SU-DHL-6 (cell line): Measurements from ENCODE around the gene TMEM106A.

ENCODE experiments used
- H2AFZ ChIP-seq: fragments of 200-600 bp; sonication (generic); 2 replicates; pipeline ENCODE4 v1.6.1; 2014; ENCODE audit warnings: low read depth, mild to moderate bottlenecking, moderate library complexity, mixed read lengths, antibody characterized with exemption, low read length; ENCODE audit not compliant: severe bottlenecking
- H3F3A ChIP-seq: fragments of 200-600 bp; shearing (Covaris generic); 2 replicates; pipeline ENCODE4 v1.6.0; 2016; ENCODE audit warnings: antibody characterized with exemption, mild to moderate bottlenecking; ENCODE audit not compliant: insufficient read depth
- H3K27ac ChIP-seq: fragments of 200-600 bp; sonication (generic); 2 replicates; pipeline ENCODE4 v1.5.1; 2016; ENCODE audit warnings: low read depth, mild to moderate bottlenecking, low read length, moderate library complexity, mixed read lengths
- H3K27me3 ChIP-seq: fragments of 200-600 bp; sonication (generic), shearing (Covaris generic); 2 replicates; pipeline ENCODE4 v1.6.0; 2014; ENCODE audit warnings: mild to moderate bottlenecking, low read length
- H3K36me3 ChIP-seq: fragments of 200-600 bp; sonication (generic); 2 replicates; pipeline ENCODE4 v1.6.1; 2014; ENCODE audit warnings: mild to moderate bottlenecking, low read length, mixed read lengths
- H3K4me2 ChIP-seq: fragments of 300-600, 200-600 bp; shearing (Covaris generic), sonication (generic); 2 replicates; pipeline ENCODE4 v1.6.0; 2014; ENCODE audit warnings: low read length, low read depth, mild to moderate bottlenecking; ENCODE audit not compliant: poor library complexity, severe bottlenecking
- H3K4me3 ChIP-seq: fragments of 200-600 bp; sonication (generic); 2 replicates; pipeline ENCODE4 v1.5.1; 2014; ENCODE audit warnings: antibody characterized with exemption, low read length, mild to moderate bottlenecking, mixed read lengths; ENCODE audit not compliant: insufficient read depth, poor library complexity, severe bottlenecking
- H3K79me2 ChIP-seq: fragments of 200-600 bp; sonication (generic); 2 replicates; pipeline ENCODE4 v1.6.1; 2014; ENCODE audit warnings: mild to moderate bottlenecking, low read length, moderate library complexity; ENCODE audit not compliant: insufficient read depth
- H3K9ac ChIP-seq: fragments of 200-600 bp; sonication (generic); 2 replicates; pipeline ENCODE4 v1.7.0; 2014; ENCODE audit warnings: mild to moderate bottlenecking, low read length
- H3K9me2 ChIP-seq: fragments of 200-600 bp; sonication (generic); replicated peaks from 2 replicates; pipeline ENCODE4 v1.6.1; 2014; ENCODE audit warnings: low read length; ENCODE audit not compliant: insufficient read depth
- H3K9me3 ChIP-seq: fragments of 200-600 bp; sonication (generic); 2 replicates; pipeline ENCODE4 v1.6.1; 2014; ENCODE audit warnings: low read length, mixed read lengths; ENCODE audit not compliant: insufficient read depth
- H4K20me1 ChIP-seq: fragments of 200-600 bp; sonication (generic); 2 replicates; pipeline ENCODE4 v1.6.1; 2014; ENCODE audit warnings: low read depth, mild to moderate bottlenecking, antibody characterized with exemption, low read length, moderate library complexity, mixed read lengths
- CTCF ChIP-seq: fragments of 200-600 bp; sonication (generic); IDR thresholded peaks from one replicate; pipeline ENCODE4 v1.5.1; 2017; ENCODE audit warnings: antibody characterized with exemption, mild to moderate bottlenecking, low read length, moderate library complexity; ENCODE audit not compliant: insufficient read depth, poor library complexity, severe bottlenecking
- EZH2phosphoT487 ChIP-seq: fragments of 200-600 bp; sonication (generic), shearing (Covaris generic); conservative IDR thresholded peaks from 2 replicates; pipeline ENCODE4 v1.6.1; 2018; ENCODE audit warnings: mild to moderate bottlenecking, antibody characterized with exemption, low read length, moderate library complexity, mixed read lengths

TMEM106A gene

GRCh38 chr17:43215341-43215740 lies 3.7 kb downstream of the TMEM106A start:
- Histone ChIP-seq H3K4me2 (no peak overlapping the region), H3K36me3 (no peaks in the 10 kb centered on the region), H3K27ac (no peak overlapping the region), H3K79me2 (no peaks in the 10 kb centered on the region), H2AFZ (no peak overlapping the region), H3K9me3 (no peaks in the 10 kb centered on the region), H4K20me1 (no peaks in the 10 kb centered on the region), H3K27me3 (no peaks in the 10 kb centered on the region), H3F3A (peaks cover 6% of the 10 kb centered on the region), H3K9me2 (no peaks in the 10 kb centered on the region), H3K9ac (no peak overlapping the region), H3K4me3 (no peak overlapping the region)
- TF ChIP-seq CTCF (no peak), EZH2phosphoT487 (no peak)

GRCh38 chr17:43216369-43216761 lies 4.7 kb downstream of the TMEM106A start:
- H3K9ac ChIP-seq, result no peak overlapping the region
- no peaks in the 10 kb centered on the region for H4K20me1 ChIP-seq
- H3K79me2 ChIP-seq, result no peaks in the 10 kb centered on the region
- no peaks in the 10 kb centered on the region for H3K36me3 ChIP-seq
- no peak for TF ChIP-seq EZH2phosphoT487
- no peak for TF ChIP-seq CTCF
- no peak overlapping the region for H3K27ac ChIP-seq
- no peaks in the 10 kb centered on the region for H3K9me2 ChIP-seq
- H3K4me3 ChIP-seq, result no peak overlapping the region
- no peaks in the 10 kb centered on the region for H3K9me3 ChIP-seq
- no peak overlapping the region for H3K4me2 ChIP-seq
- H2AFZ ChIP-seq, result no peak overlapping the region
- H3F3A ChIP-seq, result 0 out of 2 replicates have a peak, but pooled peaks cover 3% of the 10 kb centered on the region
- H3K27me3 ChIP-seq, result no peaks in the 10 kb centered on the region

GRCh38 chr17:43216762-43217613 lies 5.3 kb downstream of the TMEM106A start:
- no peak overlapping the region for H3K4me3 ChIP-seq
- H2AFZ ChIP-seq, result no peak overlapping the region
- no peaks in the 10 kb centered on the region for H3K79me2 ChIP-seq
- H3K4me2 ChIP-seq, result no peak overlapping the region
- no peaks in the 10 kb centered on the region for H3K9me2 ChIP-seq
- H3K36me3 ChIP-seq, result no peaks in the 10 kb centered on the region
- no peak for TF ChIP-seq EZH2phosphoT487
- no peak overlapping the region for H3K27ac ChIP-seq
- H3K27me3 ChIP-seq, result no peaks in the 10 kb centered on the region
- H3K9ac ChIP-seq, result no peak overlapping the region
- no peaks in the 10 kb centered on the region for H3K9me3 ChIP-seq
- H3F3A ChIP-seq, result 0 out of 2 replicates have a peak, but pooled peaks cover 3% of the 10 kb centered on the region
- no peaks in the 10 kb centered on the region for H4K20me1 ChIP-seq

GRCh38 chr17:43217614-43218087 lies 6.0 kb downstream of the TMEM106A start:
- Histone ChIP-seq H3K4me2 (no peak overlapping the region), H4K20me1 (no peaks in the 10 kb centered on the region)
- TF ChIP-seq CTCF (no peak), EZH2phosphoT487 (no peak)

More at GRCh38 chr17:43217614-43218087, 6.0 kb downstream of the TMEM106A start:
- Histone ChIP-seq H3K9me2 (no peaks in the 10 kb centered on the region), H3K4me3 (no peak overlapping the region), H3K27ac (no peak overlapping the region), H3K9ac (no peak overlapping the region), H2AFZ (no peak overlapping the region), H3F3A (no peaks in the 10 kb centered on the region), H3K27me3 (no peaks in the 10 kb centered on the region), H3K79me2 (no peaks in the 10 kb centered on the region), H3K9me3 (no peaks in the 10 kb centered on the region), H3K36me3 (no peaks in the 10 kb centered on the region)
